Skeletal muscle tissue (tissue), 4 donors: ENCODE data around the gene DLG2. TPM values are rescaled to one million over a fixed set of nuclear protein-coding genes. Genes with fewer than 3 reads are reported as not detected.
"Not testable (repeated sequence)": the region's sequence is repeated elsewhere in the genome, so short reads cannot be mapped to it uniquely, and the experiment has no call there.

Experiments used
- H3K27ac ChIP-seq: one replicate; pipeline ENCODE4 v1.7.0; 2013; ENCODE audit warnings: mild to moderate bottlenecking, low read depth, low read length, inconsistent platforms
- H3K27me3 ChIP-seq, 3 donors: one replicate each; pipeline ENCODE4 v1.7.0; 2013; ENCODE audit warnings: low read length in 3 of 3; ENCODE audit not compliant: control insufficient read depth in 3 of 3, insufficient read depth in 3 of 3
- H3K36me3 ChIP-seq, 3 donors: one replicate each; pipeline ENCODE4 v1.7.0; 2013; ENCODE audit warnings: low read length in 3 of 3; ENCODE audit not compliant: control insufficient read depth in 3 of 3, insufficient read depth in 3 of 3
- H3K4me1 ChIP-seq, 3 donors: one replicate each; pipeline ENCODE4 v1.7.0; 2013; ENCODE audit warnings: low read length in 3 of 3, mild to moderate bottlenecking in 3 of 3; ENCODE audit not compliant: control insufficient read depth in 3 of 3, insufficient read depth in 3 of 3
- H3K4me3 ChIP-seq, 3 donors: one replicate each; pipeline ENCODE4 v1.7.0; 2013; ENCODE audit warnings: low read length in 3 of 3
- H3K9ac ChIP-seq, 3 donors: one replicate each; pipeline ENCODE4 v1.7.0; 2013; ENCODE audit warnings: low read length in 3 of 3, mild to moderate bottlenecking in 3 of 3, moderate library complexity in 2 of 3, low read depth in 1 of 3
- H3K9me3 ChIP-seq, 3 donors: one replicate each; pipeline ENCODE4 v1.7.0; 2013; ENCODE audit warnings: low read length in 3 of 3; ENCODE audit not compliant: control insufficient read depth in 3 of 3
- total RNA-seq: library from RNA; depleted of rRNA; stranded (reverse); fragments of >200 nt; gene quantifications from one replicate; pipeline ENCODE4 v1.2.3, GENCODE V29; 2014
- donor health status: Osteomylitis.

DLG2 gene
- total RNA-seq, 1 donor from 2014 or later = 18.3 TPM

GRCh38 chr11:83608571-83608970, 2018.6 kb downstream of the DLG2 start:
- Histone ChIP-seq H3K9me3 (no peaks in the 10 kb centered on the region), H3K4me1 (no peaks in the 10 kb centered on the region)

GRCh38 chr11:83601914-83602527, 2025.1 kb downstream of the DLG2 start:
- Histone ChIP-seq H3K4me3 (no peak overlapping the region), H3K9ac (no peak overlapping the region), H3K36me3 (no peaks in the 10 kb centered on the region), H3K27ac (no peak overlapping the region), H3K27me3 (no peaks in the 10 kb centered on the region), H3K4me1 (no peaks in the 10 kb centered on the region), H3K9me3 (no peaks in the 10 kb centered on the region)

More at GRCh38 chr11:83608571-83608970, 2018.6 kb downstream of the DLG2 start:
- H3K36me3 ChIP-seq = no peaks in the 10 kb centered on the region
- H3K27ac ChIP-seq = no peak overlapping the region
- H3K9ac ChIP-seq = no peak overlapping the region
- no peak overlapping the region for H3K4me3 ChIP-seq
- H3K27me3 ChIP-seq = no peaks in the 10 kb centered on the region

GRCh38 chr11:83601201-83601913, 2025.8 kb downstream of the DLG2 start:
- Histone ChIP-seq H3K4me3 (no peak overlapping the region), H3K9ac (no peak overlapping the region), H3K27me3 (no peaks in the 10 kb centered on the region), H3K4me1 (no peaks in the 10 kb centered on the region), H3K36me3 (no peaks in the 10 kb centered on the region), H3K9me3 (no peaks in the 10 kb centered on the region), H3K27ac (no peak overlapping the region)

- H3K36me3 ChIP-seq = no peaks in the 10 kb centered on the region
- H3K9ac ChIP-seq = no peak overlapping the region
- no peak overlapping the region for H3K27ac ChIP-seq
- no peaks in the 10 kb centered on the region for H3K9me3 ChIP-seq
- no peaks in the 10 kb centered on the region for H3K27me3 ChIP-seq
- H3K4me3 ChIP-seq = no peak overlapping the region
- no peaks in the 10 kb centered on the region for H3K4me1 ChIP-seq
Observed at GRCh38 chr11:83600661-83601060, 2026.5 kb downstream of the DLG2 start.

GRCh38 chr11:83599066-83599465, 2028.1 kb downstream of the DLG2 start:
- Histone ChIP-seq H3K4me1 (no peaks in the 10 kb centered on the region), H3K9me3 (no peaks in the 10 kb centered on the region), H3K9ac (no peak overlapping the region), H3K27ac (no peak overlapping the region), H3K4me3 (no peak overlapping the region), H3K27me3 (no peaks in the 10 kb centered on the region), H3K36me3 (no peaks in the 10 kb centered on the region)

GRCh38 chr11:83587797-83588196, 2039.3 kb downstream of the DLG2 start:
- H3K4me3 ChIP-seq, H3K9me3 ChIP-seq, H3K27ac ChIP-seq, H3K27me3 ChIP-seq, H3K4me1 ChIP-seq, H3K36me3 ChIP-seq, H3K9ac ChIP-seq: not testable (repeated sequence)

GRCh38 chr11:83583757-83584366, 2043.3 kb downstream of the DLG2 start:
- H3K36me3 ChIP-seq = no peaks in the 10 kb centered on the region
- no peak overlapping the region for H3K4me3 ChIP-seq
- no peaks in the 10 kb centered on the region for H3K27me3 ChIP-seq
- no peak overlapping the region for H3K9ac ChIP-seq
- no peak overlapping the region for H3K27ac ChIP-seq
- no peaks in the 10 kb centered on the region for H3K4me1 ChIP-seq
- H3K9me3 ChIP-seq = no peaks in the 10 kb centered on the region

GRCh38 chr11:83574519-83574918, 2052.6 kb downstream of the DLG2 start:
- no peaks in the 10 kb centered on the region for H3K36me3 ChIP-seq
- no peaks in the 10 kb centered on the region for H3K9me3 ChIP-seq
- H3K9ac ChIP-seq = no peak overlapping the region
- H3K4me1 ChIP-seq = no peaks in the 10 kb centered on the region
- no peaks in the 10 kb centered on the region for H3K27me3 ChIP-seq
- H3K4me3 ChIP-seq = no peak overlapping the region
- H3K27ac ChIP-seq = no peak overlapping the region

GRCh38 chr11:83572581-83573496, 2054.3 kb downstream of the DLG2 start:
- no peaks in the 10 kb centered on the region for H3K9me3 ChIP-seq
- H3K9ac ChIP-seq = no peak overlapping the region
- no peaks in the 10 kb centered on the region for H3K36me3 ChIP-seq
- H3K4me1 ChIP-seq = no peaks in the 10 kb centered on the region
- no peaks in the 10 kb centered on the region for H3K27me3 ChIP-seq
- H3K4me3 ChIP-seq = no peak overlapping the region
- H3K27ac ChIP-seq = no peak overlapping the region
